Activated CD8-positive, alpha-beta memory T cell treated with anti-CD3 and anti-CD28 coated beads for 4 hours (primary cell): ENCODE measurements around the gene SIPA1L3.

Experiments used
- DNase-seq, 2 donors: peaks; one replicate each; pipeline ENCODE4 v3.0.0-alpha.2; 2020; ENCODE audit warnings: low read depth in 2 of 2

Gene SIPA1L3

GRCh38 chr19:37975071-37975470, 68.1 kb downstream of the SIPA1L3 start:
- DNase-seq, result no peak

- DNase-seq, result no peak
Observed at GRCh38 chr19:37975596-37976515, 68.8 kb downstream of the SIPA1L3 start.

- no peak for DNase-seq
Observed at GRCh38 chr19:37977391-37977790, 70.4 kb downstream of the SIPA1L3 start.

GRCh38 chr19:37977992-37978391, 71.0 kb downstream of the SIPA1L3 start:
- no peak for DNase-seq

GRCh38 chr19:37979547-37980082, 72.6 kb downstream of the SIPA1L3 start:
- DNase-seq, result no peak

DNA sequence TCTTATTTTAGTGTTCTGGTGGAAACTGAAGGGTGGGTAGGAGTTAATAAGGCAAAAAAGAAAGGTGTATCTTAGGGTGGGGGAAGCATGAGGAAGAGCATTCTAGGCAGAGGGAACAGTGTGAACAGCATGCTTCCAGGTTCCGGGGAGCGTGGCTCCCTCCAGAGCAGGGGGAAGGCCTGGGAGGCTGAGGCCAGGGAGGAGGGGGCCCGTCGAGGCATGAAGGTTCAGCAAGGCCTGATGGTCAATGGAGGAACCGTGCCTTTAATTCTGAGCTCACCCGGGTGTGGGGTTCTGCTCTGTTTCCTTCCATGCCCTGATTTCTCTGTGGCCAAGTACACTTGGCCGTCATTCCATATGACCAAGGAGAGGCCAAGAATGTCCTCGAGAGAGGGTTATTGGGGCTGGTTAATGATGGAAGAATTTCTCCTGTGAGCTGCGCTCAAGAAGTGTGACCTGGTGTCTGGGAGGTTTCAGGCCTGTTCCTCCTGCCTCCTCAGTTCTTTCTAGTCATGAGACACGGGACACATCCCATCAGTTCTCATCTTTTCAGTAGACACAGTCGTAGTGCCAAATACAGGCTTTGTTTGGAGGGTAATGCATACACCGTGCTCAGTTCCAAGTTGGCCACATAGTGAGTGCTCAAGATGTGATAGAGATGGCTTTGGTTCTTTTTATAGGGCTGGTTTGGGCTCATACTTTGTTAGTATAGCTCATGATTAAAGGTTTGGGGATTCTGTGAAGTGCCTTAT, 73.6 kb downstream of the SIPA1L3 start:
- DNase-seq, result no peak

- no peak for DNase-seq
Observed at GRCh38 chr19:37981785-37982475, 74.9 kb downstream of the SIPA1L3 start.

DNA sequence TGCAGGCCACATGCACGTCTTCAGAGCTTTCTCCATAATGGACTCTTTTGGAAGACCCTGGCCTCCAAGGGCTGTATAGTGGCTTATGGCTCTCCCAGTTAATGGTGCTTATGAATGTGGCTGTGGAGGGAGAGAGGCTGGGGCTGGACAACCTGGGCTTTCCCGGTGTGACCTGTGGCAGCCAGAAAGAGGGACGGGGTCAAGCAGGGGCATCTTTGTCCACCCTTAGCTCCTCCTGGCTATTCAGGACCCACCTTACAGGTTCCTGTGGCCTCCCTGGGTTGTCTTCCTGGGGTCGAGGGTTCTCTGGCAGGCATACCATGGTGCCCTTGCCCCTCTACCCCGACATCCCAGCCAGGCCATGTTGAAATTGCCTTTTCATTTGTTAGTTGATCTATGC, 75.6 kb downstream of the SIPA1L3 start:
- DNase-seq, result no peak

GRCh38 chr19:37983153-37983552, 76.1 kb downstream of the SIPA1L3 start:
- no peak for DNase-seq

- DNase-seq, result no peak
Observed at GRCh38 chr19:37983916-37984315, 76.9 kb downstream of the SIPA1L3 start.

DNA sequence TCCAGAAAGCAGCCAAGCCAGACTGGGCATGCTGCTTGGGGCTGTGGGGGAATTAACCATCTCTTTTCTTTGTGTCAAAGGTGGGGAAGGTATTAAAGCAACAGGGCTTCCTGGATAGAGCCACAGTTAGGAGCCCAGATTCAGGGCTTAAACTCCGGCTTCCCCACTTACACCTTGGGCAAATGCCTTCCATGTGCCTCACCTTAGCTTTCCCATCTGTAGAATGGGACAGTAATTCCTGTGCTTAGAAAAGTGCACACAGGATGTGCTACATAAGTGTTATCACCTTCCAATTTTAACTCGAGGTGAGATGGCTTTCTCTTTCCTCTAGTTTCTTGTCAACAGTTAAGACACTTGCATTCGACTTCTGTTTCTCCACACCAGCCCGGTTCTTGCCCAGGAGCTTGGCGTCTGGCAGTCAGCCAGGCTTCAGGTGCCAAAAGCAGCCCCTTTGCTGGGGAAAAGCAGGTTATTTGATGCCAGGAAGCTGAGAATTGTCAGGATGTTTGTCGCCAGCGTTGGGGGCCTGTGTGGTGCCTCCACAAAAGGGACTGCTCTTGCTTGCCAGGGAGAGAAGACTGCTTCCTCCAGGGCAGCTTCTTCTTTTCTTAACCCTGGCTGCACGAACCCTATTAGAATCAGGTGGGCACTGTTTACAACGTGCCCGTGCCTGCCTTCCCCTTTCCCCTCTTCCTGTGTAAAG, 79.2 kb downstream of the SIPA1L3 start:
- DNase-seq, result no peak

DNA sequence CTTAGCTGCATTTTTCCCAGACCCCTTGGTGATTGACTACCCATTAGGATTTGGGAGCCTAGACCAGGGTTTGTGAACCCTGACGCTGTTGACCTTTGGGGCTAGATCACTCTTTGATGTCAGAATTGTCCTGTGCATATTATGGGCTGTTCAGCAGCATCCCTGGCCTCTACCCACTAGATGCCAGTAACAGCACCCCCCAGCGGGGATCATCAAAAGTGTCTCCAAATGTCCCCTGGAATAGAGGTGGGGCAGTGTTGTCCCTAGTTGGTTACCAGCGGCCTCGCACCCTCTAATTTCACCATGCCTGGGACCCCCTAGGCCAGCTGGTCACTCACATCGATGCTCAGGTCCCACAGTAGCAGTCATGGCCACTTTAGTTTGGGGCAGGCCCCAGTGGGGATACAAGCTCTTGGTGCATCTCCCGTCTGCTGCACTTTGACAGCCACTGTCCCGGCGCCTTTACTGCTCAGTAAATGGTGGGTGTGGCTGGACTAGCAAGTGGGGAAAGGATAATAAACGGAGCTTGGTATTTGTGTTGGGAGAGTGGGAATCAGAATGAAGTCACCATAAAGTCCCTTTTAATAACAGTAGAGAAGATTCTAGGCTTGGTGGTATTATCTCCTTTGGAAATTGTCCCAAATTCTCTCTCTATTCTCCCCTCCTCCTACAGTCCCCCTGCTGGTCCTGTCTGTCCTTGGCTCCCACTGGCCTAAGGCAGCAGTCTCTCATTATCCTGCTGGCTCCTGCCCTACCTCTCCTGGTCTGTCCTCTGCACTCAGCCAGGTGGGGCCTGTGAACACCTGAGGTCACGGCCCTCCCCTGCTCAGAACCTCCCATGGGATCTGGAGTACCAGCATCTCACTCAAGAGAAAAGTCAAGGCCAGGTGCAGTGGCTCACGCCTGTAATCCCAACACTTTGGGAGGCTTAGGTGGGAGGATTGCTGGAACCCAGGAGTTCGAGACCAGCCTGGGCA, 80.6 kb downstream of the SIPA1L3 start:
- no peak for DNase-seq

GRCh38 chr19:37988758-37989635, 82.0 kb downstream of the SIPA1L3 start:
- no peak for DNase-seq

GRCh38 chr19:37989855-37990254, 82.8 kb downstream of the SIPA1L3 start:
- DNase-seq, result no peak

- no peak for DNase-seq
Observed at GRCh38 chr19:37990362-37990761, 83.4 kb downstream of the SIPA1L3 start.

DNA sequence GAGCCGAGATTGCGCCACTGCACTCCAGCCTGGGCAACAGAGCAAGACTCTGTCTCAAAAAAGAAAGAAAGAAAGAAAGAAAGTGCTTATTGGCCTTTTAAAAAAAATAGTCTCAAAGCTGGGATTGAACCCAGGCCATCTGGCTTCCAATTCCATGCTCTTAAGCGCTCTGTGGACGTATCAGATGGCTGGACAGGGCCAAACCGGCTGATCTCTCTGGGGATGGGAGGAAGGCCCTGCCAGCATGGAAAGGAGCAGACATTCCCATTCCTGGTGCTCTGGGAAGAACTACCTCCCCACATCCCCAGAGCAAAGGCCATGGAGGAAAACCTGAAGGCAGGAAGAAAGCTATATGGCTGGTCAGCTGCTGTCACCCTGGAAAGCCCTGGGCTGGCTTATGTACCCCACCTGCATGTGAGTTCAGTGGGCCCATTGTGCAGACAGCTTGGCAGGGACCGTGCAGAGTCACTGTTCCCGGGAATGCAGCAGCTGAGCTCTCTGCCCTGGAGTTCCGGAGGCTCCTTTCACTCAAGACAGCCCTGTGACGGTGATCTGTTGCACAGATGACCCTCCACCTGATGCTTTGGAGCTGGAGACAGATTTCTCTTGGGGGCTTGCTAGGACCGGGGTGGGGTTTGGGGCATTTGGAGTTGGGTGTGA, 84.3 kb downstream of the SIPA1L3 start:
- no peak for DNase-seq

DNA sequence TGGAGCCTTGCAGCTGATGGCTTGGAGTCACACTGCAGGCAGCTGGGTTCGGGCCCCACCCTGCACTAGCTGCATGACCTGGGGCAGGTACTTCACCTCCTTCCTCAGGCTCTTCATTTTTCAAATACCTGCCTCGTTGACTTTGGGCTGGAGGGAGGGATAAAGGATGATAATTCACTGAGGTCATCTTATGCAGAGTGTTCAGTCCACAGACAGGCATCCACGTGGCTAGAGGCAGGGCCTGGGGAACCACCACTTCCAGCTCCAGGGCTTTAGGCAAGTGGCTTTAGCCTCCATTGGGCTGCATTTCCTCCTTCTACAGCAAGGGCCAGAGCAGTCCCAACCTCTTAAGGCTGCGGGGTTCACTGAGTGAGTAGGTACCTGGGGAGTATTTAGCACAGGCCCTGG, 84.8 kb downstream of the SIPA1L3 start:
- DNase-seq, result no peak

DNA sequence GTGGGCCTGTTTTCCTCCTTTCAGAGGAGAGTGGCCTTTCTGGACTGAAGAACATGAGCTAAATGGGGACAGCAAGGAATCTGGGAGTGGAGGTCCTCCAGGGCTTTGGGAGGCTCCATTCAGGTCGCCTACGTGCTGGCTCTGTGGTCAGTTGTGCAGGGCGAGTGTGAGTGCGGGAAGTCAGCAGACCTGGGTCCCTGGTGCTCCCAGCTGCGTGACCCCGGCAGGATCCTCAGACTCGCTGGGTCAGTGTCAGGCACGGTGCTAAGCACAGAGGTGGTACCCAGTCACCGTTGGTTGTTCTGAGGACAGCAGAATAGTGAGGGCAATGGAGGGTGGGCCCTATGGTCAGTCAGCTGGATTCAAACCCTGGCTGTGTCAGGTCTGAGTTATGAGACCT, 85.8 kb downstream of the SIPA1L3 start:
- no peak for DNase-seq

DNA sequence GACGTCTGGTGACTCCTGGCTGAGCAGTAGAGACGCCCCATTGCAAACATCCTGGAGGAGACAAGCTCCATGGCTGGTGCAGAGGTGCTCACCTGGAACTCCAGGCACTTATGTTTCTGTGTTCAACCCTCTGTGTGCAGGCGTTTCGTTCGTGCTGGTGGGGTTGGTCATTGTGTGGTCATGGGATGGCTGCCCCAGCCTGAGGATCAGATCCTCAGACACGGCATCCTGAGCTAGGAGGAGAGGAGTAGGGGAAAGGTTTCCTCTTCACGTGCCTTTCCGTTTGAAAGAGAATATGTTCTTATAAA, 87.8 kb downstream of the SIPA1L3 start:
- DNase-seq, result no peak
